Measurements from ENCODE around the gene ZSWIM8. TPM values are rescaled to one million over a fixed set of nuclear protein-coding genes. Genes with fewer than 3 reads are reported as not detected.

The ZSWIM8 gene
- total and polyA plus RNA-seq, 2 experiments from 2014 or later: 101 to 103 TPM

- Histone ChIP-seq H2AFZ (no peak overlapping the region), H3K36me3 (replicated peaks; ENCODE audit: insufficient read depth, low read depth) (no peaks in the 10 kb centered on the region), H4K20me1 (ENCODE audit: insufficient read depth, poor library complexity, severe bottlenecking) (no peaks in the 10 kb centered on the region), H3K9me2 (replicated peaks; ENCODE audit: insufficient read depth) (no peaks in the 10 kb centered on the region), H3K9me3 (ENCODE audit: low read depth) (no peaks in the 10 kb centered on the region), H3K4me2 (no peak overlapping the region), H3K79me2 (peaks cover 1% of the 10 kb centered on the region), H3K27ac (peak overlapping the region; percentile 49), H3K4me3 (no peak overlapping the region), H3K27me3 (no peaks in the 10 kb centered on the region), H3K4me1 (ENCODE audit: insufficient read depth) (no peaks in the 10 kb centered on the region)
- DNase-seq (ENCODE audit: low spot score): no peak
- TF ChIP-seq EZH2 (IDR thresholded peaks at IDR 0.05; ENCODE audit: borderline replicate concordance): no peak
- TF ChIP-seq EZH2phosphoT487 (IDR thresholded peaks at IDR 0.05; ENCODE audit: low read depth, severe bottlenecking, unreplicated experiment): no peak
- TF ChIP-seq CTCF (IDR thresholded peaks at IDR 0.05; ENCODE audit: poor library complexity): no peak
Measured at GRCh38 chr10:73815719-73816030, 30.3 kb downstream of the ZSWIM8 start.

- Histone ChIP-seq H3K27me3 (no peaks in the 10 kb centered on the region), H3K4me1 (ENCODE audit: insufficient read depth) (no peaks in the 10 kb centered on the region), H3K9me3 (ENCODE audit: low read depth) (no peaks in the 10 kb centered on the region), H3K27ac (peak overlapping the region; percentile 5), H4K20me1 (ENCODE audit: insufficient read depth, poor library complexity, severe bottlenecking) (no peaks in the 10 kb centered on the region), H3K4me3 (no peak overlapping the region), H3K4me2 (no peak overlapping the region), H2AFZ (no peak overlapping the region), H3K9me2 (replicated peaks; ENCODE audit: insufficient read depth) (no peaks in the 10 kb centered on the region), H3K36me3 (replicated peaks; ENCODE audit: insufficient read depth, low read depth) (no peaks in the 10 kb centered on the region), H3K79me2 (no peaks in the 10 kb centered on the region)
- DNase-seq (ENCODE audit: low spot score): no peak
- TF ChIP-seq EZH2phosphoT487 (IDR thresholded peaks at IDR 0.05; ENCODE audit: low read depth, severe bottlenecking, unreplicated experiment) (no peak), EZH2 (IDR thresholded peaks at IDR 0.05; ENCODE audit: borderline replicate concordance) (no peak), CTCF (IDR thresholded peaks at IDR 0.05; ENCODE audit: poor library complexity) (no peak)
- WGBS (ENCODE audit: low lambda C conversion rate, missing lambda C conversion rate): 88% methylated on average over 10 of the region's 10 CpGs
Measured at GRCh38 chr10:73816917-73817729, 31.7 kb downstream of the ZSWIM8 start.

- no peak overlapping the region for H3K4me2 ChIP-seq
- no peaks in the 10 kb centered on the region for H3K27me3 ChIP-seq
- no peaks in the 10 kb centered on the region for H3K36me3 ChIP-seq (replicated peaks; ENCODE audit: insufficient read depth, low read depth)
- H3K4me3 ChIP-seq: no peak overlapping the region
- H3K9me2 ChIP-seq (replicated peaks; ENCODE audit: insufficient read depth): no peaks in the 10 kb centered on the region
- no peaks in the 10 kb centered on the region for H3K79me2 ChIP-seq
- H4K20me1 ChIP-seq (ENCODE audit: insufficient read depth, poor library complexity, severe bottlenecking): no peaks in the 10 kb centered on the region
- H2AFZ ChIP-seq: no peak overlapping the region
- DNase-seq (ENCODE audit: low spot score): no peak
- H3K4me1 ChIP-seq (ENCODE audit: insufficient read depth): no peaks in the 10 kb centered on the region
- WGBS (ENCODE audit: low lambda C conversion rate, missing lambda C conversion rate): 94% methylated on average over 5 of the region's 5 CpGs
- no peaks in the 10 kb centered on the region for H3K9me3 ChIP-seq (ENCODE audit: low read depth)
- no peak overlapping the region for H3K27ac ChIP-seq
- TF ChIP-seq CTCF (IDR thresholded peaks at IDR 0.05; ENCODE audit: poor library complexity) (no peak), EZH2phosphoT487 (IDR thresholded peaks at IDR 0.05; ENCODE audit: low read depth, severe bottlenecking, unreplicated experiment) (no peak), EZH2 (IDR thresholded peaks at IDR 0.05; ENCODE audit: borderline replicate concordance) (no peak)
Measured at GRCh38 chr10:73817826-73818225, 32.4 kb downstream of the ZSWIM8 start.

Measured in hepatocyte (in vitro differentiated cells).